ENCODE measurements around the gene AGFG1. TPM values are rescaled to one million over a fixed set of nuclear protein-coding genes. Genes with fewer than 3 reads are reported as not detected.

AGFG1 gene
- total RNA-seq, 1 experiment from 2014 or later = 72.5 TPM

GRCh38 chr2:227511239-227511930 lies 39.4 kb downstream of the AGFG1 start:
- no peak overlapping the region for H2AFZ ChIP-seq (ENCODE audit: low read depth, low read length, poor library complexity, severe bottlenecking)
- H3K27me3 ChIP-seq (ENCODE audit: insufficient read depth, low read length) = no peaks in the 10 kb centered on the region
- no peak overlapping the region for H3K27ac ChIP-seq (ENCODE audit: low read depth, low read length)
- no peak overlapping the region for H3K4me3 ChIP-seq (replicated peaks in 1 of 2; ENCODE audit: low read depth in 1 of 2, low read length in 2 of 2)
- peaks cover 99% of the 10 kb centered on the region for H3K79me2 ChIP-seq (ENCODE audit: insufficient read depth, low read length)
- TF ChIP-seq SP1 (IDR thresholded peaks at IDR 0.05; ENCODE audit: low read depth) (no peak), SRF (IDR thresholded peaks at IDR 0.05; ENCODE audit: low read depth) (no peak), EZH2 (IDR thresholded peaks at IDR 0.05) (no peak), MAX (IDR thresholded peaks at IDR 0.05) (no peak), CEBPB (IDR thresholded peaks at IDR 0.05; ENCODE audit: low read depth) (no peak), JUND (IDR thresholded peaks at IDR 0.05) (no peak), EGR1 (IDR thresholded peaks at IDR 0.05; ENCODE audit: low read depth) (no peak), SIN3A (IDR thresholded peaks at IDR 0.05; ENCODE audit: low read depth) (no peak), REST (IDR thresholded peaks at IDR 0.05; ENCODE audit: low read depth) (no peak), POLR2A (IDR thresholded peaks at IDR 0.05; ENCODE audit: borderline replicate concordance, extremely low read depth, insufficient read depth, insufficient read length) (no peak), ZFX (IDR thresholded peaks at IDR 0.05) (no peak)
- intact Hi-C loops (cut with micrococcal nuclease) = no loop called here
- DNase-seq (ENCODE audit: low read depth, low spot score) (no peak), ATAC-seq (no peak)
- H3K4me1 ChIP-seq (ENCODE audit: control insufficient read depth in 1 of 2, insufficient read depth in 2 of 2, low read length in 2 of 2) = peaks cover 33 to 38% of the 10 kb centered on the region in 2 experiments
- H3K36me3 ChIP-seq (ENCODE audit: control insufficient read depth in 1 of 2, insufficient read depth in 2 of 2, low read length in 2 of 2) = no peaks in the 10 kb centered on the region
- ChIA-PET CTCF (no interaction called here), RAD21 (ENCODE audit: low non-redundant PET in 1 of 2, low total read pairs in 2 of 2, uncharacterized antibody in 2 of 2, unreplicated experiment in 2 of 2) (no interaction called here), POLR2A (no interaction called here)
- H3K9me2 ChIP-seq (ENCODE audit: insufficient read depth) = no peaks in the 10 kb centered on the region
- H3K9me3 ChIP-seq (ENCODE audit: control insufficient read depth in 1 of 2, insufficient read depth in 1 of 2, low read depth in 1 of 2, low read length in 2 of 2) = no peaks in the 10 kb centered on the region
- no TSS peak for BruUV-seq (replicated peaks)
- H4K20me1 ChIP-seq (ENCODE audit: insufficient read depth) = peaks cover 5% of the 10 kb centered on the region; the same call in 1 of the 2 replicates
- H3K4me2 ChIP-seq (ENCODE audit: low read length) = no peak overlapping the region
- H3K9ac ChIP-seq (ENCODE audit: low read length) = no peak overlapping the region

All from HCT116 (cell line).